Stimulated activated effector memory CD8-positive, alpha-beta T cell treated with anti-CD3 and anti-CD28 coated beads, Interleukin-12 subunit alpha, Interleukin-12 subunit beta, amount 100 ng/mL, for 72 hours (primary cell): Measurements from ENCODE around the gene MAPK10.
"Not testable (repeated sequence)": the region's sequence is repeated elsewhere in the genome, so short reads cannot be mapped to it uniquely, and the experiment has no call there.

Experiments
- ATAC-seq: fragments of 150-1000 bp; cut with Tn5 transposase; 2 replicates; pipeline ENCODE4 v1.10.0; 2021
- DNase-seq, 2 donors: peaks; one replicate each; pipeline ENCODE4 v3.0.0; 2021 to 2022; ENCODE audit warnings: low spot score in 2 of 2
- H3K27ac Mint-ChIP-seq: one replicate; pipeline ENCODE4 v1.8.0; 2022; ENCODE audit warnings: mild to moderate bottlenecking, mixed read lengths
- H3K36me3 Mint-ChIP-seq: one replicate; pipeline ENCODE4 v1.8.0; 2022; ENCODE audit warnings: mild to moderate bottlenecking, mixed read lengths
- H3K4me1 Mint-ChIP-seq: one replicate; pipeline ENCODE4 v1.8.0; 2022; ENCODE audit warnings: mixed read lengths
- H3K4me3 Mint-ChIP-seq: one replicate; pipeline ENCODE4 v1.8.0; 2022; ENCODE audit warnings: mild to moderate bottlenecking, mixed read lengths
- H3K9me3 Mint-ChIP-seq: one replicate; pipeline ENCODE4 v1.8.0; 2022; ENCODE audit warnings: mixed read lengths

Gene MAPK10

GRCh38 chr4:86099348-86099747 lies 260.5 kb downstream of the MAPK10 start:
- no peak overlapping the region for H3K27ac Mint-ChIP-seq
- H3K9me3 Mint-ChIP-seq, result no peaks in the 10 kb centered on the region
- ATAC-seq, result no peak
- H3K4me1 Mint-ChIP-seq, result no peaks in the 10 kb centered on the region
- no peak overlapping the region for H3K4me3 Mint-ChIP-seq
- no peaks in the 10 kb centered on the region for H3K36me3 Mint-ChIP-seq
- DNase-seq, result no peak

DNA sequence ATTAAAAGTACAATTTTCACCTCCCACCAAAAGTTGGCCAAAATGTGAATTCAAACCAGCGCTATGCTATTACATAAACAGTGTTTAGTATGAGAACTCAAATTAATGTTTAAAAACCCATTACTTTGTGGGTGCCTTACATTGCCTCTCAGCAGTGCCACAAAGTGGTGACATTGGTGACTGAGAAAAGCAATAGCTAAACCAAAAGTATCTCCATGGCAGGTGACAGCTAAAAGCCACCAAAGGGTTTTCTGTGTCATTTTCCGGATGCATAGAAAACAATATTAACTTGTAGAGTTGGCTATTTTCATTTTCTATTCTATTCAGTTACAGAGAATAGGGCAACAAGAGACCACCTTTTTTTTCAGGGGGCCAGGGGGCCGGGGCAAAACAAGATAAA lies 261.2 kb downstream of the MAPK10 start:
- no peaks in the 10 kb centered on the region for H3K9me3 Mint-ChIP-seq
- DNase-seq (no peak), ATAC-seq (no peak)
- no peak overlapping the region for H3K27ac Mint-ChIP-seq
- H3K36me3 Mint-ChIP-seq, result no peaks in the 10 kb centered on the region
- no peak overlapping the region for H3K4me3 Mint-ChIP-seq
- H3K4me1 Mint-ChIP-seq, result no peaks in the 10 kb centered on the region

GRCh38 chr4:86096373-86096772 lies 263.5 kb downstream of the MAPK10 start:
- no peaks in the 10 kb centered on the region for H3K36me3 Mint-ChIP-seq
- no peak overlapping the region for H3K27ac Mint-ChIP-seq
- no peak for ATAC-seq
- no peak overlapping the region for H3K4me3 Mint-ChIP-seq
- no peaks in the 10 kb centered on the region for H3K4me1 Mint-ChIP-seq
- no peaks in the 10 kb centered on the region for H3K9me3 Mint-ChIP-seq
- no peak for DNase-seq

GRCh38 chr4:86092684-86093083 lies 267.2 kb downstream of the MAPK10 start:
- Mint-ChIP-seq H3K4me1 (no peaks in the 10 kb centered on the region), H3K4me3 (no peak overlapping the region), H3K9me3 (peaks cover 4% of the 10 kb centered on the region), H3K27ac (no peak overlapping the region), H3K36me3 (no peaks in the 10 kb centered on the region)
- ATAC-seq (no peak), DNase-seq (no peak)

- Mint-ChIP-seq H3K4me1 (no peaks in the 10 kb centered on the region), H3K27ac (no peak overlapping the region), H3K9me3 (peaks cover 4% of the 10 kb centered on the region), H3K36me3 (no peaks in the 10 kb centered on the region), H3K4me3 (no peak overlapping the region)
- no peak for ATAC-seq
- no peak for DNase-seq
These were observed 268.7 kb downstream of the MAPK10 start for GRCh38 chr4:86091201-86091600.

DNA sequence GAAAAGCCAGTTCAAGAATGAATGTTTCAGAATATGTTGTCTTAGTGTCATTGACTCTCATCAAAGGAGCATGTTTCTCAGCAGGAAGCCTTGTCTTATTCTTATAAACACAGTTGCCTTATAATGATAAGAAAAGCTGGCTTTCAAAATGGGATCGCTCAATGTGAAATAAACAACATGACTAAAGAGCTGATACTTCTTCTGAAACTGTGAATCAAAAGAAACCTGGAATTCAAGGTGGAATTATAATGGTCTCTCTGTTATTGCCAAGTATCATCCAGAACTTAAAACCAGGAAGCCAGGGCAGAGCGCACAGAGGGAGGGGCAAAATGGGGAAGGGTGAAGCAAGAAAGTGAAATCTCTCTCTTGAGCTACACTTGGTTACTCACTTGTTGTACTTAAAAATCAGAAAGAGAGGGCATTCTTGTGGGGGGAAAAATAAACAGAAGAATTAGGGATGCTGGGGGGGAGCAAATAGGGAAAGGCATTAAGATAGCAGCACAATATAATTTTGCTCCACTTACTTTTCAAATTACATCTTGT lies 270.0 kb downstream of the MAPK10 start:
- DNase-seq (no peak), ATAC-seq (no peak)
- H3K4me3 Mint-ChIP-seq, result no peak overlapping the region
- H3K27ac Mint-ChIP-seq, result no peak overlapping the region
- no peaks in the 10 kb centered on the region for H3K36me3 Mint-ChIP-seq
- peaks cover 6% of the 10 kb centered on the region for H3K9me3 Mint-ChIP-seq
- no peaks in the 10 kb centered on the region for H3K4me1 Mint-ChIP-seq

- Mint-ChIP-seq H3K27ac (no peak overlapping the region), H3K36me3 (no peaks in the 10 kb centered on the region), H3K4me3 (no peak overlapping the region), H3K9me3 (peaks cover 6% of the 10 kb centered on the region), H3K4me1 (no peaks in the 10 kb centered on the region)
- DNase-seq, result no peak
- ATAC-seq, result no peak
These were observed 270.8 kb downstream of the MAPK10 start for GRCh38 chr4:86089053-86089452.

DNA sequence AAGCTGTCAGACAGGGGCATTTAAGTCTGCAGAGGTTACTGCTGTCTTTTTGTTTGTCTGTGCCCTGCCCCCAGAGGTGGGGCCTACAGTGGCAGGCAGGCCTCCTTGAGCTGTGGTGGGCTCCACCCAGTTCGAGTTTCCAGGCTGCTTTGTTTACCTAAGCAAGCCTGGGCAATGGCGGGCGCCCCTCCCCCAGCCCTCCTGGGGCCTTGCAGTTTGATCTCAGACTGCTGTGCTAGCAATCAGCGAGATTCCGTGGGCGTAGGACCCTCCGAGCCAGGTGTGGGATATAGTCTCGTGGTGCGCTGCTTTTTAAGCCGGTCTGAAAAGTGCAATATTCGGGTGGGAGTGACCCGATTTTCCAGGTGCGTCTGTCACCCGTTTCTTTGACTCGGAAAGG lies 284.1 kb downstream of the MAPK10 start:
- DNase-seq, H3K4me1 Mint-ChIP-seq, ATAC-seq, H3K4me3 Mint-ChIP-seq, H3K36me3 Mint-ChIP-seq, H3K9me3 Mint-ChIP-seq, H3K27ac Mint-ChIP-seq: not testable (repeated sequence)

DNA sequence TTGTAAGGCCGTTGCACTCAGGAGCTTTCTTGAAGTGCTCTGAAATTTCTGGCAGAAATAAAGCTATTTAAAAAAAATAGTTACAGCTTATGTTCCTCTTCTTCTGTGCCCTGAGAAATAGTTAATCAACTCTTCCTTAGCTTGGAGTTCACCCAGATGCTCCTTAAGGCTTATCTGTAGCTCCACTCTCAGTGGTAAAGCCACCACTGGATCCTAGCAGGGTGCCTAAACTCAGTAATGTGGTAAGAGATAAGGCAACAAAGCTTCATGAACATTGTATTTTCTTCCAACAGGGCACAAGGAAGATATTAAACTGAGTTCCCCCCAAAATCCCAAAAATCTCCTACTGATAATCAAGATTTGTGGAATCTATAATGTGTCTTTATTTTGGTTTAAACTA lies 299.5 kb downstream of the MAPK10 start:
- ATAC-seq (no peak), DNase-seq (no peak)
- Mint-ChIP-seq H3K4me1 (no peaks in the 10 kb centered on the region), H3K9me3 (peaks cover 9% of the 10 kb centered on the region), H3K36me3 (peaks cover 4% of the 10 kb centered on the region), H3K27ac (no peak overlapping the region), H3K4me3 (no peak overlapping the region)

DNA sequence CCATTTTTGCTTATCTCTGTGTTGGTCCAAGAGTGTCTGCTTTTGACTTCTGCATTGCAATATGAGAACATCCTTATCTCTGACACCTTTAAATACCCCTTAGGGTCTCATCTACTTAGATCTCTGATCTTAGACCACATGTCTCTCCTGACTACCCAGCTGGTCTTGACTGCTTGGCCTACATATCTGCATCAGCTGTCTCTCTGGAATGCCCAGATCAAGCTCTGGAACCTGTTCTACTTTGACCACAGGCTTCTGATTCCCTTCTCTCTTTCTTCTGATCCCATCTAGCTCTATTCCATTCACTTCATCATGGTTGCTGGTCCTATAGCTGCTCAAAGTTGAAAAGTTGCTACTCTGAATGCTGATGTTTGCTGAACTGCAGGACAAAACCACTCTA lies 301.2 kb downstream of the MAPK10 start:
- DNase-seq, result no peak
- H3K27ac Mint-ChIP-seq, result no peak overlapping the region
- H3K36me3 Mint-ChIP-seq, result peaks cover 4% of the 10 kb centered on the region
- H3K9me3 Mint-ChIP-seq, result peaks cover 9% of the 10 kb centered on the region
- ATAC-seq, result no peak
- no peaks in the 10 kb centered on the region for H3K4me1 Mint-ChIP-seq
- no peak overlapping the region for H3K4me3 Mint-ChIP-seq

- Mint-ChIP-seq H3K27ac (no peak overlapping the region), H3K36me3 (peaks cover 4% of the 10 kb centered on the region), H3K4me1 (no peaks in the 10 kb centered on the region), H3K4me3 (no peak overlapping the region), H3K9me3 (peaks cover 6% of the 10 kb centered on the region)
- ATAC-seq (no peak), DNase-seq (no peak)
These were observed 304.0 kb downstream of the MAPK10 start for GRCh38 chr4:86055898-86056297.

DNA sequence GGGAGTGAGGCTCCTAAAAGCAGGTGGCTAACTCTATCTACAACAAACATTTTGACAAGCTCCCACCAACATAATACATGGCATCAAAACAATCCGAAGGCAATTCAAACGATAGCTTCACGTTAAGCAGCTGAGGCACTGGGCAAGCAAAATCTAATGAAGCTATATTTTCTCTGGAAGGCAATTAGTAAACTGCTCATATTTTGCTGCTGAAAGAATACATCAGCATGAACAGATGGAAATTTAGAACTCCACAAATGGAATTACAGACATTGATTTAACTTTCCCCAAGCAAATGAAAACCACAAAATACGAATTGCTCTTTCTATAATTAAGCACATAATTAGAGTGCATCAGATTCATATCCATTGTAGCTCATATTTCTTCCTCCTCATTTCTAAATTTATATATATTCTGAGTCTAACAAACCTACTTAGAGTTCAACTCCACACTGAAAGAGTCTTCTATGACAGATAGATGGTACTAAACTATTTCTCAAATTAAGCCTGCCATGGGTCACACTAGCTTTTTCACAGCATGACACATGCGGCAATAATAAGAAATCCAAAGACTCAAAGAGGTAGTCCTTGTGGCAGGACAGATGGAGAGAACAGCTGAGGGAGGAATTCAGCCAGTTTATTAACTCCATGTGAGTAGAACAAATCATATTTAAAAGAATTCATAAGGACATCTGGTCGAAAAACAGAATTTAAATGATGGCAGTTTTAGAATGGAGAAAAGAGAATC lies 305.4 kb downstream of the MAPK10 start:
- H3K36me3 Mint-ChIP-seq, result no peaks in the 10 kb centered on the region
- no peak overlapping the region for H3K4me3 Mint-ChIP-seq
- H3K9me3 Mint-ChIP-seq, result peaks cover 6% of the 10 kb centered on the region
- DNase-seq, result no peak
- ATAC-seq, result no peak
- H3K4me1 Mint-ChIP-seq, result no peaks in the 10 kb centered on the region
- H3K27ac Mint-ChIP-seq, result no peak overlapping the region

DNA sequence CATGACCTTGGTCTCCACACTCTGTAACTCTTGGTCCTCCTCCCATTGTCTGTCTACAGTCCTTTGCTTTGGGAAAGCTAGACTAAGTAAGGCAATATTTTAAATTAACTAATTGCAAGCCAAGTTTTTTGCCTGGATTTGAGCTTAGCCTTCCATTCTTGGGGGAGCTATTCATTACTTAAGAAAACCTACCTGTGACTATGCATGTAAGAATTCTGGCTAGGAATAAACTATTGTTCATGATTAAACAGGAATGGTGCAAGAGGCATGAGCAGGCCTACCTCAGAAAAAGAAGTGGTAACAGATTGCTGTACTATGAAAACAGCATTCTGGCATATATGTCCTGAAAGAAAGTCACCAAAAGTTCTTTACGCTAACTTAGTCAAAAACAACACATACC lies 309.4 kb downstream of the MAPK10 start:
- H3K9me3 Mint-ChIP-seq, result peaks cover 2% of the 10 kb centered on the region
- no peaks in the 10 kb centered on the region for H3K36me3 Mint-ChIP-seq
- H3K27ac Mint-ChIP-seq, result no peak overlapping the region
- DNase-seq, result no peak
- no peak overlapping the region for H3K4me3 Mint-ChIP-seq
- H3K4me1 Mint-ChIP-seq, result no peaks in the 10 kb centered on the region
- no peak for ATAC-seq

DNA sequence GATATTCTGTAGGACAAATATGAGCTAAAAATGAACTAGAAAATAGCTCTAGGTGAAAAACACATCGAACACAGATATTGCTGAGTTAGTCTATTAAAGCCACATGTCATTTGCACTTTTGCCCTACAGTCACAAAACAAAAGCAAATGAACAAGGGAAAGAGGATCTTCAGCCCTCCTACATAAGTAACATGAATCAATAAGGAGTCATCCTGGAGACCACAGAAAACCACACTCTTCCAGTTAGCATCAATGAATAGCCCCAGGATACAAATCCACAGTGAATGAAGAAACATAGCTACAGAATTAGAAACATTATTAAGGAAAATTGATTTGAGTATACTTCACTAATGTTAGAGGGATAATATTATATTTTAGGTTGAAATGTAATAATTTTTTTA lies 311.4 kb downstream of the MAPK10 start:
- ATAC-seq (no peak), DNase-seq (no peak)
- H3K9me3 Mint-ChIP-seq, result peaks cover 2% of the 10 kb centered on the region
- no peaks in the 10 kb centered on the region for H3K36me3 Mint-ChIP-seq
- no peak overlapping the region for H3K27ac Mint-ChIP-seq
- no peak overlapping the region for H3K4me3 Mint-ChIP-seq
- H3K4me1 Mint-ChIP-seq, result no peaks in the 10 kb centered on the region

- Mint-ChIP-seq H3K9me3 (no peaks in the 10 kb centered on the region), H3K27ac (no peak overlapping the region), H3K4me1 (no peaks in the 10 kb centered on the region), H3K4me3 (no peak overlapping the region), H3K36me3 (no peaks in the 10 kb centered on the region)
- no peak for ATAC-seq
- DNase-seq, result no peak
These were observed 315.3 kb downstream of the MAPK10 start for GRCh38 chr4:86044593-86044985.

GRCh38 chr4:86043755-86044592 lies 315.9 kb downstream of the MAPK10 start:
- DNase-seq (no peak), ATAC-seq (no peak)
- Mint-ChIP-seq H3K9me3 (no peaks in the 10 kb centered on the region), H3K4me1 (no peaks in the 10 kb centered on the region), H3K27ac (no peak overlapping the region), H3K4me3 (no peak overlapping the region), H3K36me3 (no peaks in the 10 kb centered on the region)
